ENCODE measurements around the gene UNC119B.

DNA sequence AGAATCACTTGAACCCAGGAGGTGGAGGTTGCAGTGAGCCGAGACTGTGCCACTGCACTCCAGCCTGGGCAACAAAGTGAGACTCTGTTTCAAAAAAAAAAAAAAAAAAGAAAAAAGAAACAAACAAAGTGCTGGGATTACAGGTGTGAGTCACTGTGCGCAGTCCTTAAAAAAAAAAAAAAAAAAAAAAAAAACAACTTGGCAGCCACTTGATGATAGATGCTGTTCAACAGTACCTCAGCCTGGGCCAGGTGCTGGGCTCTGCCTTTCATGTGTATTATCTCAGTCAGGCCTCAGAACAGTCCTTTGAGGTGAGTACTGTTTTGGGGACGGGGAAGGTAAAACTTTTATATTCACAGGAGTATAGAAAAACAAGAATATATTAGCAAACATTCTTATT, 24.9 kb downstream of the UNC119B start:
- TF ChIP-seq CTCF (IDR thresholded peaks at IDR 0.05; ENCODE audit: low read length), result no peak
- TF ChIP-seq EZH2 (optimal IDR thresholded peaks at IDR 0.05; ENCODE audit: low read depth, low read length), result no peak
- no peak for TF ChIP-seq EZH2phosphoT487 (IDR thresholded peaks at IDR 0.05; ENCODE audit: low read length)
